CD4-positive, alpha-beta T cell (primary cell): ENCODE results near the gene MCF2L2. TPM values are rescaled to one million over a fixed set of nuclear protein-coding genes. Genes with fewer than 3 reads are reported as not detected.

Experiments
- ATAC-seq: fragments of 200-7000 bp; cut with Tn5 transposase; one replicate; pipeline ENCODE4 v1.10.0; 2022; ENCODE audit warnings: mild to moderate bottlenecking; ENCODE audit not compliant: poor library complexity
- CTCF ChIA-PET: fragments of 350-600 bp; sonication (Branson Sonifier 250); formaldehyde crosslinking; loops from one replicate; lab custom pipeline; 2021; ENCODE audit warnings: antibody characterized with exemption, inconsistent platforms; lab: Charles Lee
- POLR2A ChIA-PET: fragments of 350-600 bp; sonication (Branson Sonifier 250); formaldehyde crosslinking; loops from one replicate; lab custom pipeline; 2021; ENCODE audit warnings: antibody characterized with exemption, inconsistent platforms; lab: Charles Lee
- DNase-seq, 14 experiments: peaks; one replicate each; pipeline ENCODE4 v3.0.0-alpha.2; 2013 to 2020; ENCODE audit warnings: mixed read lengths in 2 of 14
- H3K27ac ChIP-seq, 2 donors: one replicate each; pipeline versions ENCODE4 v1.5.1 to v1.7.0; 2013; ENCODE audit warnings: low read length in 2 of 2, low read depth in 1 of 2, mild to moderate bottlenecking in 1 of 2
- H3K27me3 ChIP-seq, 2 experiments: 1 replicate in 1 of 2; 2 replicates in 1 of 2; pipeline versions ENCODE4 v1.6.1 to v1.7.0; 2013; ENCODE audit warnings: low read length in 2 of 2, control low read depth in 1 of 2, mild to moderate bottlenecking in 1 of 2, moderate library complexity in 1 of 2; ENCODE audit not compliant: insufficient read depth in 2 of 2, control insufficient read depth in 1 of 2
- H3K36me3 ChIP-seq: one replicate; pipeline ENCODE4 v1.6.1; 2013; ENCODE audit warnings: low read length, control low read depth; ENCODE audit not compliant: insufficient read depth
- H3K4me1 ChIP-seq: one replicate; pipeline ENCODE4 v1.6.1; 2013; ENCODE audit warnings: low read length, control low read depth; ENCODE audit not compliant: insufficient read depth
- H3K4me3 ChIP-seq: one replicate; pipeline ENCODE4 v1.5.1; 2013; ENCODE audit warnings: mild to moderate bottlenecking, low read length, moderate library complexity
- H3K9me3 ChIP-seq, 2 experiments: 1 replicate in 1 of 2; 2 replicates in 1 of 2; pipeline versions ENCODE4 v1.6.1 to v1.7.0; 2013; ENCODE audit warnings: low read length in 2 of 2, mild to moderate bottlenecking in 2 of 2, control low read depth in 1 of 2, moderate library complexity in 1 of 2; ENCODE audit not compliant: control insufficient read depth in 1 of 2, insufficient read depth in 1 of 2
- H3K27ac Mint-ChIP-seq: one replicate; pipeline ENCODE4 v1.8.0; 2020; ENCODE audit warnings: mixed read lengths
- H3K27me3 Mint-ChIP-seq: one replicate; pipeline ENCODE4 v1.8.0; 2021; ENCODE audit warnings: mixed read lengths
- H3K36me3 Mint-ChIP-seq: one replicate; pipeline ENCODE4 v1.8.0; 2021; ENCODE audit warnings: low read depth, mixed read lengths
- H3K4me1 Mint-ChIP-seq: one replicate; pipeline ENCODE4 v1.8.0; 2021; ENCODE audit warnings: low read depth, mixed read lengths
- H3K4me3 Mint-ChIP-seq: one replicate; pipeline ENCODE4 v1.8.0; 2020; ENCODE audit warnings: mild to moderate bottlenecking, mixed read lengths
- H3K9me3 Mint-ChIP-seq: one replicate; pipeline ENCODE4 v1.8.0; 2020; ENCODE audit warnings: mixed read lengths
- intact Hi-C, 2 experiments: fragments of 100-400 bp; cut with DNase I in 1 of 2; cut with micrococcal nuclease in 1 of 2; formaldehyde crosslinking; loops; one replicate each; pipeline versions ENCODE4 v1.15.1 to v1.9.0; 2023 to 2025; cut with DNase I, micrococcal nuclease
- total RNA-seq, 174 experiments: library from RNA in 2 of 174; stranded (reverse) in 2 of 174; gene quantifications; one replicate each; pipeline ENCODE4 v1.2.3 and lab custom pipeline; 2021 to 2026
- TF ChIP-seq, protein P1 (sequence below): fragments of 200-600 bp; IDR thresholded peaks from one replicate; pipeline ENCODE4 v1.8.0; 2022; ENCODE audit warnings: antibody characterized with exemption, mild to moderate bottlenecking

Gene MCF2L2
- total RNA-seq, 2 experiments from 2014 or later: 3.8 to 4.1 TPM

DNA sequence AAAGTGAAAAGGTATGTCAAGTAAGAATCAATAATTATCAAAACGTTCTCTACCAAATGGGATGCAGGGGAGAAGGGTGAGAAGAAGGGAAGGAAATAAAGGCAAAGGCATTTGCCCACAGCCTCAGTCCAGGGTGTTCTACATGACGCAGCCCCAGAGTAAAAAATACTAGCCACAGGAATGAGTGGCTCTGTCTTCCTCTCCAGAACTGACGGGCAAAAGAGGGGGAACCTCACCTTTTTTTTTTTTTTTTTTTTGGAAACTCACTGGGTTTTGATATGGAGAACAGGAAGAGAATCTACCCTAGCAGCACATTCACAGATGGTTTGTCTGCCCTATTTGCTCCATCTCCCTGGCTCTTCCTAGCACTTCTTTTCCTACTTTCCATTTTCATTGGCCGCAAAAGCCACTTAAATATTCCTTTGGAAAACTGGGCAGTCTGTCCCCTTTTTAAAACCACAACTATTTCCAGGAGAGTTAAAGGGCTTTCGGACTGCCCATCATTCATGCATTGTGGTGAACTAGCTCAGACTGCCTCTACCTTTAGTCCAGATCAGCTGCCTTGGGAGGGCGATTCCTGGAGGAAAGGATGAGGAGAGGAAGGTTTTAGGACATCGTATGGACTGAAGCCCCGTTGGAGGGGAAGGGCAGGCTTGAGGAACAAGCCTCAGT lies 147.2 kb downstream of the MCF2L2 start:
- Histone ChIP-seq H3K36me3 (no peaks in the 10 kb centered on the region), H3K27me3 (no peaks in the 10 kb centered on the region), H3K27ac (no peak overlapping the region), H3K4me1 (peaks cover 12% of the 10 kb centered on the region), H3K4me3 (no peak overlapping the region), H3K9me3 (no peaks in the 10 kb centered on the region)
- POLR2A ChIA-PET: no interaction called here
- H3K27me3 Mint-ChIP-seq: no peaks in the 10 kb centered on the region
- ATAC-seq (no peak), DNase-seq (no peak)
- TF ChIP-seq, protein P1, sequence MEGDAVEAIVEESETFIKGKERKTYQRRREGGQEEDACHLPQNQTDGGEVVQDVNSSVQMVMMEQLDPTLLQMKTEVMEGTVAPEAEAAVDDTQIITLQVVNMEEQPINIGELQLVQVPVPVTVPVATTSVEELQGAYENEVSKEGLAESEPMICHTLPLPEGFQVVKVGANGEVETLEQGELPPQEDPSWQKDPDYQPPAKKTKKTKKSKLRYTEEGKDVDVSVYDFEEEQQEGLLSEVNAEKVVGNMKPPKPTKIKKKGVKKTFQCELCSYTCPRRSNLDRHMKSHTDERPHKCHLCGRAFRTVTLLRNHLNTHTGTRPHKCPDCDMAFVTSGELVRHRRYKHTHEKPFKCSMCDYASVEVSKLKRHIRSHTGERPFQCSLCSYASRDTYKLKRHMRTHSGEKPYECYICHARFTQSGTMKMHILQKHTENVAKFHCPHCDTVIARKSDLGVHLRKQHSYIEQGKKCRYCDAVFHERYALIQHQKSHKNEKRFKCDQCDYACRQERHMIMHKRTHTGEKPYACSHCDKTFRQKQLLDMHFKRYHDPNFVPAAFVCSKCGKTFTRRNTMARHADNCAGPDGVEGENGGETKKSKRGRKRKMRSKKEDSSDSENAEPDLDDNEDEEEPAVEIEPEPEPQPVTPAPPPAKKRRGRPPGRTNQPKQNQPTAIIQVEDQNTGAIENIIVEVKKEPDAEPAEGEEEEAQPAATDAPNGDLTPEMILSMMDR: no peak
- no peaks in the 10 kb centered on the region for H3K36me3 Mint-ChIP-seq
- no peaks in the 10 kb centered on the region for H3K9me3 Mint-ChIP-seq
- intact Hi-C loops: loop anchor here in 1 of 2 experiments (10.0 kb wide), 1 partner anchor 104 kb away; no protein-coding TSS in a partner anchor
- no peak overlapping the region for H3K4me3 Mint-ChIP-seq
- peaks cover 19% of the 10 kb centered on the region for H3K4me1 Mint-ChIP-seq
- no peak overlapping the region for H3K27ac Mint-ChIP-seq
- CTCF ChIA-PET: no interaction called here

DNA sequence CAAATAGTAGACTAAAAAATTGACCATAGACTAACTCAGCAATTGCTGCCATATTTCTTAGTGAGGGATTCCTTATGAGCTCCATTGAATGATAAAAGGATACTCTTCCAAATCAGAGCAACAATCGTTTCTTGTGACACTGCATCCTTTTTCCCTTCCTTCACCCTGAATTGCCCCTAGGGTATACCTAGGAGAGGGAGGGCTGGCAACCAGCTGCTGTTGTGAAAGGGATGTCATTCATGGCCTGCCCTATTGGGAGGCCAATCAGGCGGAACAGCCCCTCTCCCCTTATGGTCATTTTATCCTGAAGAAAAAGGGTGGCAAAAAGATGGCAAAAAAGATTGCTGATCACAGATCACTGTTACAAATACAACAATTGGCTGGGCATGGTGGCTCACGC lies 149.0 kb downstream of the MCF2L2 start:
- Histone ChIP-seq H3K9me3 (no peaks in the 10 kb centered on the region), H3K4me1 (no peaks in the 10 kb centered on the region), H3K27me3 (no peaks in the 10 kb centered on the region), H3K27ac (no peak overlapping the region), H3K4me3 (no peak overlapping the region), H3K36me3 (no peaks in the 10 kb centered on the region)
- DNase-seq: no peak
- TF ChIP-seq, protein P1: no peak
- ChIA-PET POLR2A (no interaction called here), CTCF (interaction anchor here (1.4 kb wide), 2 partner anchors 10 to 12 kb away, joined by 3 to 5 read pairs; no protein-coding TSS in a partner anchor)
- Mint-ChIP-seq H3K27ac (no peak overlapping the region), H3K4me1 (peaks cover 9% of the 10 kb centered on the region), H3K4me3 (no peak overlapping the region), H3K36me3 (no peaks in the 10 kb centered on the region), H3K9me3 (no peaks in the 10 kb centered on the region), H3K27me3 (no peaks in the 10 kb centered on the region)
- intact Hi-C loops: no loop called here
- ATAC-seq: no peak

DNA sequence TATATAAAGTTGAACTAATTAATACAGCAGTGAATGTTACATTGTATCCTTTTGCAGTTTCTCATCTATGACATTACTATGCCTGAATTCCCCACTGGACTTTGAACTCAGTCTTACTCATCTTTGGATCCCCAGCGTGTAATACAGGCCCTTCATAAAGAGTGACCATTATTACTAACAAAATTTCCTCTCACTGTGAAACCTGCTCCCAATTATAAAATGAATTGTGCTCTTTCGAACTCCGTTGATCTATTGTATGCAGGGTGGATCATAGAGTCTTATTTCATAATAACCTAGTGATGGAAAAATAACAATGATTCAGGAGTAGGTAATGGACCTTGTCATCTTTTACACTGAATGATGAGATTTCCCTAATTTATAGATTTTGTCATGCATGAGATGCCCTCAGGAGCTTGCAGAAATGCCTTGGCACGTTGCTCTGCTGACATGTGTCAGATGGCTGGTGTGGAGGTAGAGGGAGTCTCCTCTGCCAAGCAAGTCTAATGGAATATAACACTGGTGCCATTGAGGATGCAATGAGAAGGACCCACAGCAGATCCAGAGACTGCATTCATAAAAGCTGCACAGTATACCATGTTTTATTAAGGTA lies 149.8 kb downstream of the MCF2L2 start:
- intact Hi-C loops: no loop called here

More for the DNA sequence above, 149.8 kb downstream of the MCF2L2 start:
- no peaks in the 10 kb centered on the region for H3K27me3 ChIP-seq
- H3K4me1 ChIP-seq: no peaks in the 10 kb centered on the region
- no peak for ATAC-seq
- Mint-ChIP-seq H3K27ac (no peak overlapping the region), H3K27me3 (no peaks in the 10 kb centered on the region), H3K4me3 (no peak overlapping the region), H3K9me3 (no peaks in the 10 kb centered on the region), H3K4me1 (peaks cover 4% of the 10 kb centered on the region), H3K36me3 (no peaks in the 10 kb centered on the region)
- no peak overlapping the region for H3K4me3 ChIP-seq
- TF ChIP-seq, protein P1: no peak
- H3K27ac ChIP-seq: no peak overlapping the region
- CTCF ChIA-PET: interaction anchor here (1.4 kb wide), 2 partner anchors 9 to 13 kb away, joined by 3 to 5 read pairs; no protein-coding TSS in a partner anchor
- DNase-seq: no peak
- H3K9me3 ChIP-seq: no peaks in the 10 kb centered on the region
- POLR2A ChIA-PET: no interaction called here
- no peaks in the 10 kb centered on the region for H3K36me3 ChIP-seq
